Esophagus mucosa (tissue), 1 donor: Measurements from ENCODE around the gene MSH5. TPM values are rescaled to one million over a fixed set of nuclear protein-coding genes. Genes with fewer than 3 reads are reported as not detected.
A peak's percentile ranks its signal among the peaks of the same experiment; 100 is the strongest.
"Not testable (repeated sequence)": the region's sequence is repeated elsewhere in the genome, so short reads cannot be mapped to it uniquely, and the experiment has no call there.

Source experiments
- ATAC-seq: fragments of 200-7000 bp; cut with Tn5 transposase; one replicate; pipeline ENCODE4 v1.9.1; 2020
- total RNA-seq: library from RNA; stranded (reverse); gene quantifications from one replicate; pipeline ENCODE4 v1.2.4, GENCODE V29; 2023
- donor health status: DM: yes; HTN: yes; CAD: no.

The MSH5 gene
- 12.0 TPM for total RNA-seq

DNA sequence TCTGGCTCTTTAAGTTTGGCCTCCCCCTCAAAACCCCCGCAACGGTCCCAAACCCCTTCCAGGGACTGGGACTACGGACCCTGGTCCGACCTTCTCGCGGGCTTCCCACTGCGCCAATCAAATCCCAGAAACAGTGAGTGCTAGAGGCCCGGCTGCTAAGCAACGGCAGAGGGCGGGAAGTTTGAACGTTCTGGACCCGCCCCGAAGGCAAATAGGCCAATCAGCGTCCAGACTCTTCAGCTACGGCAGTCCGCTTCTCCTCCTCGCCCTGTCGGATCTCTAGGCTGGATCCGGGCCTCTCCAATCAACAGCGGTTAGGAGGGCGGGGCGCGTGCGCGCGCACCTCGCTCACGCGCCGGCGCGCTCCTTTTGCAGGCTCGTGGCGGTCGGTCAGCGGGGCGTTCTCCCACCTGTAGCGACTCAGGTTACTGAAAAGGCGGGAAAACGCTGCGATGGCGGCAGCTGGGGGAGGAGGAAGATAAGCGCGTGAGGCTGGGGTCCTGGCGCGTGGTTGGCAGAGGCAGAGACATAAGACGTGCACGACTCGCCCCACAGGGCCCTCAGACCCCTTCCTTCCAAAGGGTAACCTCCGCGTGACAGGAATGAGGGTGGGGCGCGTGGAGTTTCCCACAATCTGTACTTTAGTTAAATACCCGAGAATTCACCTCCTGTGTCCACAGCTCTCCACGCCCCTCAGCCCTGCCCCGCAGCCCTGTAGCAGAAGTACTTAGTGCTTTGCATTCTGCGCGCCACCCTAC is at the start of gene MSH5:
TSS of gene MSH5 (plus strand) at position 367 of the 758 bp plus-strand sequence. CDS start 462 bp downstream, outside the sequence.
- peak; percentile 90 for ATAC-seq

DNA sequence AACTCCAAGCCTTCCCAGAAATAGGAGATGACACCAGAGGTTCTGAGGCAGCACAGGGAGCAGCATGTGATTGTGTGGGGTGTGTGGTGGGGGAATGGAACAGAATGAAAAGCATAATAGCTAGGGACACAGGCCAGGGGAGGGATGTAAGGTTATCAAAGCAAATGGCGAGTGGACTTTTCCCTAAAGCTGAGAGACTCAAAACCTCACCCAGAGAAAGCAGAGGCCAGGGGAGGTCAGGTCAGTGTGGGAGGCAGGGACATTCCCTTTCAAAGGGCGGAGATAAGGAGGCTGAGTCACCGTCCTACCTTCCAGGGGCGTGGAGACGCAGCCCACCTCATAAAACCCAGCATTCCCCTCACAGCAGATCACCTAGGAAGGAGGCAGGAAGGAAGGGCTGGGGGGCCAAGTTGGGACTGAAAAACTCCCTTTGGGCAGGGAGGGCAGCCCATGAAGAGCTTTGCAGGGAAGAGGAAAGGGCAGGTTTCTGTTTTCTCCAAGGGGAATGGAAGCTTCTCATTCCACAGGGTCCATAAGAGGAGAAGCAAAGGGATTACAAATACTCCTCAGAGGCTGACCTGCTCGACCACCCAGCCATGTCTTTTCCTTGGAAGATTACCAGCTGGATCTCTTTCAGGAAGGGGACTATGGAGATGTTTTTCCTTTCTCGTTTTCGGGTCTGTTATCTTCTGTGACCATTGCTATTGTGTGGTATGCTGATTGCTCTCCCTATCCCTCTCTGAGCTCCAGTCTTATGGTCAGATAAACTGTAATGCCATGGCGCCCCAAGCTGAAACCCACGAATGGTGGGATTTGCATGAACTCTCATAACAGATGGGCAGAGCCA is 49.4 kb upstream of the MSH5 start:
- no peak for ATAC-seq

DNA sequence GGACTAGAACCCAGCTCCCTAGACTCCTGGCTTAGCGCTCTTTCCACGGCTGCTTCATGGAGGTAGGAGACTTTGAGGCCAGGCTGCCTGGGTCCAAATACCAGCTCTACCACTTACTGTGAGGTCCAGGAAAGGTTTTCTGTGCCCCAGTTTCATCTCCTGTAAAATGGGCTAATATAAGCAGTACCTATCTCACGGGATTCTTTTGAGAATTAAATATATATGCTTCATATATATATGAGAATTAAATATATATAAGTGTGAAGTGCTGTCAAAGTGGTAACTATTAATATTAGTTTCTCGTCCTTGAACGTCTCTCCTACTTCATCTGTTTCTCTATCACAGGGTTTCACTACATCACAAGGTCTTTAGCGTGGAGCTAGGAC is 48.7 kb upstream of the MSH5 start:
- no peak for ATAC-seq

DNA sequence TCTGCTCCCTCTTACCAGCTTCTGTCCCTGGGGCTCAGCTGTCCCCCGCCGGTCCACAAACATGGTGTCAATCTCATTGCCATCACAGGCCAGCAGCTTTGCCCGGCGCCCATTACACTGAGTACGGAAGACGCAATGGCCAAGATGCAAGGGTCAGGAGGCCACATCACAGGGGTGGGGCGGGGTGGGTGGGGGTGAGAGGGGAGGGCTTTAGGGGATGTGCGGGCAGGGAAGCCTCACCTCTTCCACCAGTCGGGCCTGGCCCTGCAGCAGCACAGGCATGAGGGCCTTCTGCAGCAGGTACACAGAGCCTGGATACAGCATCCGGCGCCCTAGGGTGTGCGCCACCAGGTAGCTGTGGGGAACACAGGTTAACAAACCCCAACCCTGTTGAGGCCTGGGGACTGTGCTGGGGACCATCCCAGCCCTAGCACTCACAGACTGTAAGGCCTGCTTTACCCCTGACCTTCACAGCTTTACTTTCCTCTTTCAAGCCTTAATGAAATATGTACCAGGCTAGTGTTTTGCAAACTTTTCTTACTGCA is 48.2 kb upstream of the MSH5 start:
- ATAC-seq: no peak

DNA sequence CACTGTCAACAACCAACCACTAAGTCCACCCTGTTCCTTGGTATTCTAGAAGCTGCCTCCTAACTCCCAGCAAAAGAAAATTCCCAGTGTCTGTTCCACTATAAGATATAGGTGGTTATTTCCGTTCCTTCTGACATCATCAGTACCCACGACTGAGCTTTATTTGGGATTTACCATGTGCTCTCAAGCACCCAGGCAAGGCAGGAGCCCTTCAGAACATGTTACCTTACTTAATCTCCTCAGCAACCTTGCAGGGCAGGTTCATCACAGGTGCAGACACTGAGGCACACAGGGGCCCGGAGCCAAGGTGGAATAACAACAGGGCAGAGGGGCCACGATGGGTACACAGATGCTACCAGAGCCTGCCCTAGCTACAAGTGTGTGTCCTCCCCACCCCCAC is 47.5 kb upstream of the MSH5 start:
- no peak for ATAC-seq

DNA sequence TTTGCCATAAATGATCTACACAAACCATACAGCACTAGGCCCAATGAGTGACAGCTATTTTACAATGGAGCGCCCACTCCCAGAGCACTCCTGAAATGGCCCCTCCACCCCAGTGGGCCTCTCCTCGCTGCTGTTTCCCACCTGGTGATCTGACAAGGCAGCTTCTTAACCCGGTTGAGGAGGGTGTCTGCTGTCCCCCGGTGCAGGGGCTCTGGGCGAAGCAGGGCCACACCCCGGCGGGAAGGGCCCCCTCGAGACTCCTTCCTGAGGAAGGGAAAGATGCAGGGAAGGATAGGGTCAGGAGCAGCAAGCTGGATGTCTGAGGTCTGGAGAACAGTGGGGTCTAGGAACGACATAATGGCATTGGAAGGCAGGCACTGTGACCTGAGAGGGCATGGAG is 46.9 kb upstream of the MSH5 start:
- ATAC-seq: no peak

DNA sequence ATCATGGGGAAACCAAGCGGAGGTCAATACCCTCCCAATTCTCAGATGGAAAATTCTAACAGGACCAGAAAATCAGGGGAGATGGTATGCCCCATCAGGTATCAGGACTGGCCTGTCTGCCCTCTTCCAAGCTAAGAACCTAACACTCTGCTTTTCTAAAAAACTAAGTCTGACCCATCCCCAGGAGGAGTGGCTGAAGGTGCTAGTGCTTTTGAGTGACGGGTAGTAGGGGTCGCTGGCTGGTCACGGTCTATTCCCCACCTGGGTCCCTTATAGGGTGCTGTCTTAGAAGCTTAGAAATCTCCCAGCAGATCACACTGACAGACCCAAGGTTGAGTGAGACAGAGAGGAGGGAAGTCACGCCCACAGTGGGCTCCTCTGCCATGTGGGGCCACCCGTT is 46.3 kb upstream of the MSH5 start:
- ATAC-seq: no peak

DNA sequence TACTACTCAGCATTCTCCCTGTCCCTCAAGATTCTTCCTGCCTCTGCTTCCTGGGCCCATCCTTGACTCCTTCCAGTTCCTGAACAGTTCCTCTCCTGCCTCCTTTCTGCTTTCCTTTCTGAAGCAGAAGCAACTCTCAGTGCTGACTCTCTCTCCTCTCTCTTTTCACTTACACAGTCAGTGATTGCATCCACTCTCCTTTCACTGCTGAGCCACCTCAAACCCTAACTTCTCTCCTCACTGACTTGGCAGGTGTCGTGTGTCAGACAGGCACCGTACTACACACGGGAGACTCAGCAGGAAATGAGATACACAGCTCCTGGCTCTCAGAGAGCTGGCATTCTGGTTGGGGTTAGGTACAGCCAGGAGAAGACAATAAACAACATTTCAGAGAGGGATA is 42.2 kb upstream of the MSH5 start:
- ATAC-seq: peak; percentile 22

DNA sequence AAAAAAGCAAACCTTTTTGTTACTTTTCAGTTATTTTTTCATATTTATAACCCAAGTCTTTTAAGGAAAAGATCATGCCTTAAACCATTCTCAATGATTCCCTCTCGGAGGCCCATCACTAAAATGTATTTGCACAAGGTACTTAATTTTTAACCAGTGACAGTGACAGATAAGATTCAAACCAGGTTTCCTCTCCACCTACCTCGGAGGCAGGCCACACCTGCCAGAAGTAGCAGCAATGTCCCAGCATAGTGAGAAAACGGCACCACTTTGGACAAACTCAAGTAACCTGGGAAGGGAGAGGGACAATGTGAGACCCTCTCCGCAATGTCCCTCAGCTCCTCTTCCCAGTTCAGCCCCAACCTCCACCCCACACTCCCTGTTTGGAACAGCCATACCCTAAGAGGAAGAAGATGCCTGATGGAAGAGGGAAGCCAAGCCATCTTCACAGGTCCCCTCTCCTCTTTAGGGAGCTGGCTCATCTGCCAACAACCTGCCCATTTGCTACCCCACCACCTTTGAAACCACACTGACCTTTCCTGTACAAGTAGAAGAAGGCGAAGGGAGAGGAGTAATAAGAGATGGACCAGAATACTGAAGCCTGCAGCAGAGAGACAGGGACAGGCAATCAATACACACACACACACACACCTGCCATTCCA is 38.9 kb upstream of the MSH5 start:
- ATAC-seq: no peak

DNA sequence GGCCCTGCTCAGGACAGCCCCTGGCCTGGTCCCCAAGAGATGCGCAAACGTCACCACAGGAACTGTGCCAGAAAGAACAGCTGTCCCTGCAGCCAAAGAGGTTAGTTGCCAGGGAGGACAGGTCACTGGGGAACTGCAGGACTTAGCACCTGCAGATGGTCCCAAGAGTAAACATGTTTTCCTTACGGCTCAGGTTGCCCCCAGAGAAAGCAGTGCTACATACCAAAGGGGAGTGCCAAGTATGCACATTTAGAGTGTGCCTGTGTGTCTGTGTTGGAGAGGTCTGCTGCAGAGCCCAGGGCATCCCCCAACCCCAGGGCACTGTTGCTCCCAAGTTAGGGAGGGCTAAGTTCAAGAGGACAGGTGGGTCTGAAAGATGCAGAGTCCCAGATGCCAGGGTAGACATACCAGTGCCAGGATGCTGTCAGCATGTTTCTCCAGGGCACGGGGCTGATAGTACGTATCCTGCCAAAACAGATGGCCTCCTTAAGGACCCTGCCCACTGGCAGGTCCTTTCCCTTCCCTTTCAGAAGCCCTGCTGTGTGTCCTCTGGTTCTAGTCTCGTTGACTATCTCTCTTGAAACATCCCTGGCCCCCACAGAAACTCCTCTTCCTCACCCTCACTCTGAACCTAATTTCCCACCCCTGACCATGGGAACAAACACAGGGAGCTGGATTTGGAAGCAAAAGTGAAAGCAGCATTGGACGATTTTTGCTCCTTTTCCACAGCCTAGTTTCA is 38.0 kb upstream of the MSH5 start:
- ATAC-seq: no peak

DNA sequence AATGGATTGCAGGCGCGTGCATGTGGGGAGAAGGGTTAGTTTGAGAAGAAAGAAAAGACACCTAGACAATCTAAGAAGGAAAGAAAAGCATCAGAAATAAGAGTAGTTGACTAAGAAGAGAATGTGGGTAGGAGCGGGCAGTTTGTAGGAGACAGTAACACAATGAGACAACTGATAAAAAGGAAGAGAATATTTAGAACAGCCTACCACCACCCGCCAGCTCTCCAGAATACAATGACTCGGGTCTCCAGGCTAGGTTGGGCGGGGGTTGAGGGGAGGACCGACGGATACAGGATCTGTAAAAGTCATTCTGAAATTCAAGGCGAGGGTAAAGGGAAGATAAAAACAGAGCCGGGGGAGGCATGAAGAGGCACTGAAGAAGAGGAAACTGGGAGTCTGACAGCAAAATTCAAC is 37.4 kb upstream of the MSH5 start:
- ATAC-seq: peak; percentile 3

DNA sequence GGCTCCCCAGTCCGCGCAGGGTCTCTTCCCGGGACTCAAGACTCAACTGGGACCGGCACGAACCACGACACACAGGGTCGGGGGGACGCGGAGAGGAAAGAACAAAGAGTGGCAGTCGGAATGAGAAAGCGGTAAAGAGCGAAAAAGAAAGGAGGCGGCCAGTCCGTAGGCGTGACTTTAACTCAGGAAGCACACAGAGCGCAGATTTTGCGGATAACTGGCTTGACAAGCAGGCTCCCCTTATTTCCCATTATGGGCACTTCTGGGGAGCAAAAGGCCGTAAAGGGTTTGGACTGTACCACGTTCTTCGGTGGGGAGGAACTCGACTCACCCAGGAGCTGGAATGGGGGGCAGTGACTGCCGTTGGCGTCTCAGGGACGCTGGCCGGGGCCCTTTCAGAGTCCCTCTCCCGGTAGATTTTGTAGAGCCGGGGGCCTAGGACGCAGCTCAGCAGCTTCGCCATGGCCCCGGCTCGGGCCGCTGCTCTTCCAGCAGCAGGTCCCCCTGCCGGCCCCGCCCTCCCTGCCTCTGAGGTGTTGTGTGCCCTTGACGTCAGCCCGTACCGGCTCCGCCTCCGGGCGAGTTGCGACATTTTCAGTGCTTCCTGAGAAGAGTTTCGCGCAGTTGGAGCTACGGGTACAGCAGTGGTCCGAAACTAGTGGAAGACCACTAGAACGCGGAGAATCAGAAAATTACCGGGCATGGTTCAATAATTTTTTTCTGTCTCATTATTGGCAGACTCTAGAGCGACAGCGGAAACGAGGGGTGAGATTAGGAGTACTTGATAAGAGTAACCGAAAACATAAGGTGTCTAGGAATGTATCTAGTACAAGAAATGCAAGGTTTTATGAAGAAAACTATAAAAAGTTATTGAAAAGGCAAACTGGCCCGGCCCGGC is 36.7 kb upstream of the MSH5 start, which contains the start of gene ABHD16A:
TSS of gene ABHD16A (minus strand) at position 506 of the 898 bp plus-strand sequence. CDS start at position 463, 43 bp downstream.
- peak; percentile 97 for ATAC-seq

DNA sequence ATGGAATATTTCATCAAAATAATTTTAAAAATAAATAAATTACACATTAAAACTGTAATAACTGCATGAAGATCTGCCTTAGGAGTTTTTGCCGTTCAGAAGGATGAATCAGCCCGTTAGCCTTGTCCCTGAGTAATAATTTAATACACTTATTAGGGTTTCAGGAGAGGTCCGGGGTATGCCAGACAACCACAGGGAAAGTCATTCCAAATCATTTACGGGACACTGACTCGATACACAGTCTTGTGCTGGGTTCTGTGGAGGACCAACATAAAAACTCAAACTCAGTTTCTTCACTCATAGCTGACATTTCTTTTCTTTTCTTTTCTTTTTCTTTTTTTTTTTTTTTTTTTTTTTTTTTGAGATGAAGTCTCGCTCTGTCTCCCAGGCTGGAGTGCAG is 33.9 kb upstream of the MSH5 start:
- ATAC-seq: no peak

DNA sequence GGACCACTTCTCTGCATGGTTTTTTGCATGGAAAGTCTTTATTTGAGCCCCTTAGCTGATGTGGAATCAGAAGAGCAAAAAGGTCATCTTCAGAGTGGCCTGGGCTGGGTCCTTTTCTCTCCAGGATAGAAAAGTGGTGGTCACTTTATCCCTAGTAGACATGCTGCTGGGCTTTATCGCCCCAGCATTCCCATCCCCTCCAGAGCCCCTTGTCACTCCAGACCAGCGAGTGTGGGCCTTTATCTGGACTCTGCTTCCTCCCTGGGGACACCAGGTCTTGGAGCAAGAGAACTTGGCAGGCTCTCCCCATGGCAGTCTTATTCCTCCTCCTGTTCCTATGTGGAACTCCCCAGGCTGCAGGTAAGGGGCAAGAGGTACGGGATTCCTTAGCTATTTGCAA is 33.2 kb upstream of the MSH5 start, which contains the start of gene LY6G6F:
TSS of gene LY6G6F (plus strand) at position 268 of the 400 bp plus-strand sequence. CDS start at position 309, 41 bp downstream.
- ATAC-seq: no peak

DNA sequence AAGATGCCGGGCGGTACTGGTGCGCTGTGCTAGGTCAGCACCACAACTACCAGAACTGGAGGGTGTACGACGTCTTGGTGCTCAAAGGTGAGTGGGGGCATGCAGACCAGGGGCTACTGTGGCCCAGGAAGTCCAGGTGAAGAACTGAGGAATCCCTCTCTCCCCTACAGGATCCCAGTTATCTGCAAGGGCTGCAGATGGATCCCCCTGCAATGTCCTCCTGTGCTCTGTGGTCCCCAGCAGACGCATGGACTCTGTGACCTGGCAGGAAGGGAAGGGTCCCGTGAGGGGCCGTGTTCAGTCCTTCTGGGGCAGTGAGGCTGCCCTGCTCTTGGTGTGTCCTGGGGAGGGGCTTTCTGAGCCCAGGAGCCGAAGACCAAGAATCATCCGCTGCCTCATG is 32.1 kb upstream of the MSH5 start:
- no peak for ATAC-seq

DNA sequence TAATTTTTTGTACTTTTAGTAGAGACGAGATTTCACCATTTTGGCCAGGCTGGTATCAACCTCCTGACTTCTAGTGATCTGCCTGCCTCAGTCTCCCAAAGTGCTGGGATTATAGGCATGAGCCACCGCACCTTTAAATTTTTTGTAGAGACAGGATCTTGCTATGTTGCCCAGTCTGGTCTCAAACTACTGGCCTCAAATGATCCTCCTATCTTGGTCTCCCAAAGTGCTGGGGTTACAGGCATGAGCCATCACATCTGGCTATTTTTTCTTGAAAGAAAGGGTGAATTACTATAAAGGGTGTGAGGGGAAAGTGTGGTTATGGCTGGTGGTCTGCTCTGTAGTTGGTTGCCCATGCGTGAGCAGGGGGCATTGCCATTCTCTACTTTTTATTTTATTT is 31.6 kb upstream of the MSH5 start:
- ATAC-seq: no peak

DNA sequence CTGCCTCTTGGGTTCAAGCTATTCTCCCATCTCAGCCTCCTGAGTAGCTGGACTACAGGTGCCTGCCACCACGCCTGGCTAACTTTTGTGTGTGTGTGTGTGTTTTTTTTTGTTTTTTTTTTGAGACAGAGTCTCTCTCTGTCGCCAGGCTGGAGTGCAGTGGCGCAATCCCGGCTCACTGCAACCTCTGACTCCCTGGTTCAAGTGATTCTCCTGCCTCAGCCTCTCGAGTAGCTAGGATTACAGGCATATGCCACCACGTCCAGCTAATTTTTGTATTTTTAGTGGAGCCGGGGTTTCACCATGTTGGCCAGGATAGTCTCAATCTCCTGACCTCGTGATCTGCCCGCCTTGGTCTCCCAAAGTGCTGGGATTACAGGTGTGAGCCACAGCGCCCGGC is 30.6 kb upstream of the MSH5 start:
- ATAC-seq: not testable (repeated sequence)

DNA sequence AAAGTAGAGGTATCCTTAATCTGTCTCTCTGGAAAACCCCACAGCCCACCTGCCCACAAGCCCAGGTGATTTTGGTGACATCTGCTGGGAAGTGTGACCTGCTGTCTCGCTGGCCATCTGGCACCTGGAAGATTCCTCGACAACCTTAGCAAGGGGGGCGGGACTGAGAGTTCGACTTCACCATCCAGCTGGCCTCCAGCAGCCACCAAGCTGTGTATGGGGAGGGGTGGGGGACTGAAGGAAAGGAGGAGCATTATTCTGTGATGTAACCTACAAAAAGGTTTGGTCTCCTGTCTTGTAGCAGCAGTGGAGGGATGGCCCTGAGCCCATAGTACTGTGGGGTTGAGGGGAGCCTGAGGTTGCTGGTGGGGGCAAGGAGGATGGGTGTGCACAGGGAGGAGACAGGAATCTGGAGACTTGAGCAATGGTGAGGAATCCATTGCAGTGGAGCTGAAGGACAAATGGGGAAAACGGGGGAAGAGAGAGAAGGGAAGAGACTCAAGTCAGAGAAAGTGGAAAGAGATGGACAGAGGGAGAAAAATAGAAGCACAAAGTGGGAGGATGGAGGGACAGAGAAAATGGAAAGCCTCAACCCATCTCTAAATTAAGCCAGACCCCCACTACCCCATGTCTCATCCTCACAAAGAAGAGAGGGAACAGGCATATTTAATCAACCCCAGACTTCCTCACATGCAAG is 29.1 kb upstream of the MSH5 start:
- ATAC-seq: no peak

DNA sequence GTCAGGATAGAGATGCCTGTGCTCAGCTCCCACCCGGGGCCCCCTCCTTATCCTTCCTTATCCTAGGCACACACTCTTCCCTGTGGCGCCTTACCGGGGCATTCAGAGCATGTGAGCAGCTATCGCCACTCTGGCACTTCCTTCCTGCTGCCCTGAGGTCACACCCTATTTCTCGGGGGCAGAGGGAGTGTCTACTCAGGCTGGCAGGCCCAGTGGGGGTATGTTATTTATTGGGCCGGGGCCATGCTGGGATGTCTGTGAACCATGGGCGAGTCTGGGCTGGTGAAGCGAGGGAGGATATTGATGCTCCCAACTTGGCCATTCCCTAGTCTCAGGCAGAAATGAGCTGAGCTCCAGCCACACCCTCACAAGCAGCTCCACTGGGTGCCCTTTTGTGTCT is 28.6 kb upstream of the MSH5 start:
- ATAC-seq: peak; percentile 84

DNA sequence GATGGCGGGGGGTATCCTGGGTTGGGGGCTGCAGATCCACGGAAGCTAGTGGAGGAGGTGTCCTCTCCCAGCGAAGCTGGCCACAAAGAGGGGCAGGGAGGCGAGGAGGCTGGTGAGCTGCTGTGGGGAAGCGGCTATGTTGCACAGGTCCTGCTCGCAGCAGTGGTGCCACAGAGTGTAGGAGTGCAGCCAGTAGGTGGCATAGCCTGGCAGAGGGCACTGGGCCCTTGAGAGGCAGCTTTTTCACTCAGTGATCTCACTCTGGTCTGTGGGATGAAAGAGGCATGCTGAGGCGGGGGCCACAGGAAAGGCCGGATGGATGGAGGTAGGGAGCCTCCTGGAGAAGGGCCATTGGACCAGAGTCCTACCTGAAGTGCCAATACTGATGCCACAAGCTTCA is 27.5 kb upstream of the MSH5 start:
- peak; percentile 81 for ATAC-seq
